IPS-NIHi11 (cell line): ENCODE measurements around the gene PLEKHA5.
"Not testable (repeated sequence)": the region's sequence is repeated elsewhere in the genome, so short reads cannot be mapped to it uniquely, and the experiment has no call there.

Experiments used
- DNase-seq: peaks from one replicate; pipeline ENCODE4 v3.0.0; 2012; ENCODE audit warnings: mixed read lengths, low spot score

PLEKHA5 gene, protein sequence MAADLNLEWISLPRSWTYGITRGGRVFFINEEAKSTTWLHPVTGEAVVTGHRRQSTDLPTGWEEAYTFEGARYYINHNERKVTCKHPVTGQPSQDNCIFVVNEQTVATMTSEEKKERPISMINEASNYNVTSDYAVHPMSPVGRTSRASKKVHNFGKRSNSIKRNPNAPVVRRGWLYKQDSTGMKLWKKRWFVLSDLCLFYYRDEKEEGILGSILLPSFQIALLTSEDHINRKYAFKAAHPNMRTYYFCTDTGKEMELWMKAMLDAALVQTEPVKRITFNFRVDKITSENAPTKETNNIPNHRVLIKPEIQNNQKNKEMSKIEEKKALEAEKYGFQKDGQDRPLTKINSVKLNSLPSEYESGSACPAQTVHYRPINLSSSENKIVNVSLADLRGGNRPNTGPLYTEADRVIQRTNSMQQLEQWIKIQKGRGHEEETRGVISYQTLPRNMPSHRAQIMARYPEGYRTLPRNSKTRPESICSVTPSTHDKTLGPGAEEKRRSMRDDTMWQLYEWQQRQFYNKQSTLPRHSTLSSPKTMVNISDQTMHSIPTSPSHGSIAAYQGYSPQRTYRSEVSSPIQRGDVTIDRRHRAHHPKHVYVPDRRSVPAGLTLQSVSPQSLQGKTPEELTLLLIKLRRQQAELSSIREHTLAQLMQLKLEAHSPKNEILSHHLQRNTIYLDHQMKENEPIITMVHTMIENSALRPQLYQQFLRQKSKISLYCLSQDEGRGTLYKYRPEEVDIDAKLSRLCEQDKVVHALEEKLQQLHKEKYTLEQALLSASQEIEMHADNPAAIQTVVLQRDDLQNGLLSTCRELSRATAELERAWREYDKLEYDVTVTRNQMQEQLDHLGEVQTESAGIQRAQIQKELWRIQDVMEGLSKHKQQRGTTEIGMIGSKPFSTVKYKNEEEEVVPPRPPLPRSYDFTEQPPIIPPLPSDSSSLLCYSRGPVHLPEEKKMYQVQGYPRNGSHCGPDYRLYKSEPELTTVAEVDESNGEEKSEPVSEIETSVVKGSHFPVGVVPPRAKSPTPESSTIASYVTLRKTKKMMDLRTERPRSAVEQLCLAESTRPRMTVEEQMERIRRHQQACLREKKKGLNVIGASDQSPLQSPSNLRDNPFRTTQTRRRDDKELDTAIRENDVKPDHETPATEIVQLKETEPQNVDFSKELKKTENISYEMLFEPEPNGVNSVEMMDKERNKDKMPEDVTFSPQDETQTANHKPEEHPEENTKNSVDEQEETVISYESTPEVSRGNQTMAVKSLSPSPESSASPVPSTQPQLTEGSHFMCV

DNA sequence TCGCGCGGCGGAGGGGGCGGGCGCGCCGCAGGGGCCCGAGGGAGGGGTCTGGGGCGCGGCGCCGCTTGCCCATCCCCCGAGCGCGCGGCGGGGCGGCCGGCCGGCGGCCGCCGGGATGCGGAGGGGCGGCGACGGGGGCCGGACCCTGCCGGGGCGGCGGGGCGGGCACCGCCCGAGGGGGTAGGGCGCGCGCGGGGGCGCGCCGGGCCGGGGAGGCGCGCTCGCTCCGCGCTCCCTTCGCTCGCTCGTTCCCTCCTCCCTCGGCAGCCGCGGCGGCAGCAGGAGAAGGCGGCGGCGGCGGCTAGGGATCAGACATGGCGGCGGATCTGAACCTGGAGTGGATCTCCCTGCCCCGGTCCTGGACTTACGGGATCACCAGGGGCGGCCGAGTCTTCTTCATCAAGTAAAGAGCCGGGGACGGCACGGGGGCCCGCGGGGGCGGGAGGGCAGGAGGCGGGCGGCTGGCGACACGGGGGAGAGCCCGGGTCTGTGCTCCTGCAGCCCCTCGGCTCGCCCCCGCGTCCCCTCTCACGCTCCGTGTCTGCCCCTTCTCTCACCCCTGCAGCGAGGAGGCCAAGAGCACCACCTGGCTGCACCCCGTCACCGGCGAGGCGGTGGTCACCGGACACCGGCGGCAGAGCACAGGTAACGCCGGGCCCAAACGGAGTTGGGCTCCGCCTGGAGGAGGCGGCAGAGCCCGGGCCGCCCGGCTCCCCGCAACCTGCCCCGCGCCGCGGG lies at the start of gene PLEKHA5:
Gene PLEKHA5 (plus strand): TSS at position 248 of the 738 bp plus-strand sequence. CDS start 67 bp downstream, at position 315.
- DNase-seq, result peak; percentile 94

DNA sequence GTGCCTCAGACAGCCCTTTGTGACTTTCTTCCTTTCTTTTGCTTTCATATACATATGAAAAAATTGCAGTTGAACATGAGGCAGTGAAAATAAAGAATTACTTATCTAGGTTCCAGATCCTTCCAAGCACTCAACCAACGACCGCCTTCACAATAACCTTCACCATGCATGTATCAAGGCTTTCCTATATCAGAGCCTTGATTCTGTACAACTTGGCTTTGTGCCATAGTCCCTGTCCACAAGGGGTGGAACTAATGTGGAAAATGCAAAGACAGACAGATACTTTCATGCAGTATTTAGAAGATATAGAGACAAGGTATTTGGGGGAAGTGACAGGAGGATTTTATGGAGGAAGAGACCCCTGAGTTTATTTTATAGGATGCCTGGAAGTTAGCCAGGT lies 48.6 kb upstream of the PLEKHA5 start:
- DNase-seq, result no peak

DNA sequence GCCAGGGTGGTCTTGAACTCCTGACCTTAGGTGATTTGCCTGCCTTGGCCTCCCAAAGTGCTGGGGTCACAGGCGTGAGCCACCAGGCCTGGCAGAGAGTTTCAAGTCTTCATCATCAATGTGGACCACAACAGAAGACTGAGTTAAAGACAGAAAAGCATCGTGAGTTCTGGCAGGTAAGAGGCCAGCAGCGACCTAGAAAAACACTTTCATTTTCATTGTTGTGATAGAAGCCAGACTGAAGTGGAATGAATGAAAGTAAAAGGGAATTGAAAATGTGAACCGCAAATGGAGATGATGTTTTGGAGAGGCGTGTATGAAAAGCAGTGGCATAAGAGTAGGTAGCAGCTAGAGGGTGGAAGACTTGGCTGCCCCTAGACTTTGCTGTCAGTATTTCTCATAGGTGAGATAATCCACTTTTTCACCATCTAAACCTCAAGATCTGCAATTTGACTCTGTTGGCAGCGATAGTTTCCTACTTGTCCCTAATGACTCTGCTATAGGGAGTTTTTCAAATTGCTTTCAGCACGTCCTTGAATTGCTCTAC lies 47.1 kb upstream of the PLEKHA5 start:
- DNase-seq, result no peak

DNA sequence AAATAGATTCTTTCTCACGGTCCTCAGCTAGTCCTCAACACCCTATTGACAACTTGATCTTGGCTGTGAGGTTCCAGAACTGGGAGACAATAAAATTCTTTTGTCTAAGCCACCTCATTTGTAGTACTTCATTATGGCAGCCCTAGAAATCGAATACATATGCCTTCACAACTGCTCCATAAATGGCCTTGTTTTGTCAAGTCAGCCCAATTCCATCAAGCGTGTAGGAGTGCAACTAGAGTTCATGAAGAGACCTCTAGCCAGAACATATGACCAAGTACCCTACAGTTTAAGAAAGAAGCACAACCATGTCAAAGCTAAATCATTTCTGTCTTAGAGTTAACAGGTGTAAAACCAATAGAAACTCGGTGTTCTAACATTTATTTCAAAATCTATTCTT lies 45.0 kb upstream of the PLEKHA5 start:
- DNase-seq, result no peak

DNA sequence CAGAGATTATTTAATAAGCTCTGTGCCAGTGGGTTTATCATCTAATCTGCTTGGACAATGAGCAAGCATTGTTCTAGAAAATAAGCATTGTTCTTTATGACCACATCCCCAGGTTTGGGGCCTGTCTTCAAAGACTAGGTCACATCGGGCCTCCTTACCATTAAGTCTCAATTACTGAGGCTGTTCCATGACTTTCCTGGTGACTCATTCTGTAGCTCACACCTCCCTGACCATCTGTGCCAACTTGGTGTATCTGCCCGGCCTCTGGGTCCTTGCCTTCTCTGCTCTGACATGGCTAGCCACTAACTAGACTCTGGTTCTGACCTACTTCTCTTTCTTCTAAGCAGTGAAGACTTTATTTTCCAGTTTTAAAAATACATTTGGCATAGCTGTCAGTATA lies 44.4 kb upstream of the PLEKHA5 start:
- DNase-seq, result no peak

DNA sequence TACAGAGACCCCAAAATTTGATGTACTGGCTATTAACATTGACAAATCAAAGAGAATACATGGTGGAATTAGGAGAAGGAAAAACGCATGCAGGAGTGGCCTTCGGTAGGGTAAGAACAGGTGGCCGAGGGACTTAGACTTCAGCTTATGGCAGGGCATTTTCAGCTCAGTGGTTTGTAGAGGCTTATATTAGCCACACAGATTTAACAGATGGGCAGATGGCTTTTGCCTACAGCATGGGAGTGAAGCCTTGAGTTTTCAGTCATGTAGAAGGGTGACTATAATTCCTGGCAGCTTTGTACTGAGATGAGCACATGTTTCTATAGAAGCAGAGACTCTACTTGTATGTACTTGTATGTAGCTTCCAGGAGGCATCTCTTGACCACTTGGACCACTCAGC lies 40.9 kb upstream of the PLEKHA5 start:
- DNase-seq, result no peak

DNA sequence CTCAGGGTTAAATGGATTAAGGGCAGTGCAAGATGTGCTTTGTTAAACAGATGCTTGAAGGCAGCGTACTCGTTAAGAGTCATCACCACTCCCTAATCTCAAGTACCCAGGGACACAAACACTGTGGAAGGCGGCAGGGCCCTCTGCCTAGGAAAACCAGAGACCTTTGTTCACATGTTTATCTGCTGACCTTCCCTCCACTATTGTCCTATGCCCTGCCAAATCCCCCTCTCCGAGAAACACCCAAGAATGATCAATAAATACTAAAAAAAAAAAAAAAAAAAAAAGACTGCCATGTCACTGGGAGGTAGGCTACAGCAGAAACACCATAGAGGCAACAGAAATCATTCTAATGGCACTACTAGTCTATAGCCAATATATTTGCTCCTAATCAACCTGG lies 37.1 kb upstream of the PLEKHA5 start:
- DNase-seq, result not testable (repeated sequence)

DNA sequence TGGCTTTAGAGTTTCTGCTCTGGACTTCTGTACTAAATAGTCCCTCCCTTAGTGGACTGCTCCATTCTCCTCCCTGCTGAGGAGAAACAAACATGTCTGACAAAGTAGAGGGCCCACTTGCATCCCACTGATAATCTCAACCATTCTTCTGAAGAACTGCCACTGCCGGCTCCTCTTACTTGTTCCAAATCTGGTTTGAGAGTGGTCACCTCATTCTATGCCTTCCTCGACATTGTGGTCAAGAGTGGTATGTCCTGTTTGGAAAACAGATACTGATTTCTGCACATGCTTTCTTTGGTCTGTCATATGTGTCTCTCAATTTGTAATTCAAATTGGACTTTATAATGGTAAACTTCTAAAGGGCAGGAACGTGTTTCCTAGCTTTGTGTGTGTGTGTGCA lies 36.3 kb upstream of the PLEKHA5 start:
- no peak for DNase-seq

DNA sequence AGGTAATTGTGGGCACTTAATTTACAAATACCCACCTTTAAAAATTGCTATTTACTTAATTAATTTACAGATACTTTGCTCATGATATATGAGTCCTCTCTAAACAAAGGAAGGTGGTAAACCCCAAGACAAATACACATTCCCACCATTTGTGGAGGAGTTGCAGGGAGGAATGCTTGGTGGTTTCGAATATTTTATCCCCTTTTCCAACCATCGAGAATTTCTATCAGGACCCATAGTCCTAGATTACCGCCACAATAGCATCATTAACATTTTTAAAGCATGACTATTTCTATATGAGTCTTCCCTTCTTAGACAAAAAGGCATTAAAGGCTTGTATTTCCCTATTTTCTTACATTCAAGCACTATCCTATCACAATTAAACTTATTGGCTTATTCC lies 34.2 kb upstream of the PLEKHA5 start:
- no peak for DNase-seq

DNA sequence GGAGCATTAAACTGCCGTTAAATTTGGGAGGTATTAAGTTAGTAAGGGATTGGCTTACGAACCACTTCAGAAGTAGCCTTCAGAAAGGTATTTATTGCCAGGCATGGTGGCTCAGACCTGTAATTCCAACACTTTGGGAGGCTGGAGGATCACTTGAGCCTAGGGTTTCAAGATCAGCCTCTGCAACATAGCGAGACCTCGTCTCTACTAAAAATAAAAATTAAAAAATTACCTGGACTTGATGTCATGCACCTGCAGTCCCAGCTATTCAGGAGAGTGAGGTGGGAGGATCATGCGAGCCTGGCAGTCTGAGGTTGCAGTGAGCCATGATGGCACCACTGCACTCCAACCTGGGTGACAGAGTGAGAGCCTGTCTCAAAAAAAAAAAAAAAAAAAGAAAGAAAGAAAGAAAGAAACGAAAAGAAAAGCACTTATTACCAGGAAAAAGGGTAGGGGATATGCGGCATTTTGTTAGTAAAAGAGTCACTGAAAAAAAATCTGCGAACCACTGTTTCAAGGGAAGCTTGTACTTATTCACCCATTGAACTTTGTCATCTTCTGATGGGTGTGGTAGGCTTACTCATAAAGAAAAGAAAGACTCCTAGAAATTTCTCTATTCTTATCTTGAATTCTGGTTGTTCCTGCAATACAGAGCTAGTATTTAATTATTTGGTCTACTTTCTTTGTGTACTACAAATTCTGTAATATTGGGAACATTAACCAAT lies 33.6 kb upstream of the PLEKHA5 start:
- no peak for DNase-seq

DNA sequence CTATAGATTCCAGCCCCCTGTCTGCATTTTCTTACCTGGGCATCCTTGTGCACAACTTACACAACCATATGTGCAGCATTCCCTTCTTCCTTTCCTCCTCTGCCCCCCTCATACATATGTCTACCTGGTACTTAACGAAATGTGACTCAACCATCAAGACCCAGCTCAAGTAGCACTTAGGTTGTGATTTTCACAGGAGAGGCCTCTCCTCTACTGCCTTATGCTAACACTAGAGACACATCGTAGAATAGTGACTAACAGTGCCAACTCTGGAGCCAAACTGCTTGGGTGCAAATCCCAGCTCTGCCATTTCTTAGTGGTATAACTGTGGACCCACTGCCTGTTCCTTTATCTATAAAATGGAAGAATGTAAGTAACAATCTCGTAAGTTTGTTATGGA lies 24.1 kb upstream of the PLEKHA5 start:
- DNase-seq, result no peak

DNA sequence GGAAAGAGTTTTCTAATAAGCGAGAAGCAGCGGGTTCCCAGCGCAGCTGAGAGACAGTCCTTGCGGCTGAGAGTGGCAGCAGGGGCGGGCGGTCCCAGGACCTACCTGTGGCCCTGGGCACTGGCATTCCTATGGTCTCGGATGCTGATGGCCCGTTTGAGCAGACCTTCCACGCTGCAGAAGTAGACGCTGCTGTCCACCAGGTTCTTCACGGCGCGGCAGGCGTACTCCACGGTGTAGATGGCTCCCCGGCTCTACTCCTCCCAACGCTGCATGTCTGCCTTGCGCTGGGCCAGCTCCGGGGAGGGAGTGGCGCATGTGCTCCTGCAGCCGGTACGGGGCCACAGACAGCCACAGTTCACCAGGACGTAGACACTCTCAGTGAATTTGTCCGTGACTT lies 21.8 kb upstream of the PLEKHA5 start:
- no peak for DNase-seq

DNA sequence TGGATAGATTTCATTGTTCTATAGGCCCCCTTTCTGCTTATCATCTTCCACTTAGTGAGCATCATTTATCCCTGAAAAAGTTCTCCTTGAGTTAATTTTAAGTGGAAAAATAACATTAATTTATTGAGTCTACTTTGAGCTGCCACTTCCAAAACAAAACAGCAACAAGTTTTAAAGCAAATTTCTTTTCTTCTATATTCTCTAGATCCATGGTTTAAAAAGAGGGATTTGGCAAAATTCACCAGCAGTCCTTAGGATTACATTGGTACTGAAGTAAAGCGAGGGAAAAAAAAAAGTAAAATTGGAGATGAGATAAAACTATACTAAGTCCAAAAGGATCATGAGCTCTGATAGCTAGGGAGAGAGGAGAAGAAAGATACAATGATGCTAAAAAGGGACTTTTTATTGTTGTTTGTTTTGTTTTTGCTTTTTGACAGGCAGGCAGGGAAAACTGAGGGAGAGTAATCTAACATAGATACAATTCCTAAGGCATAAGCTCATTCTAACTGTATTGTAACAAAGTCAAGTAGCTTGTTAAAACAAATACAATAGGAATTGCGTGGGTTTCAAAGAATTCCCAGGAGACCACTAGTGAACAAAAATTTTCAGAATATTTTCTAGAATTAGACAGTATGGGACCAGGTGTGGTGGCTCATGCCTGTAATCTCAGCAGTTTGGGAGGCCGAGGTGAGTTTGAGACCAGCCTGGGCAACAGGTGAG lies 19.2 kb upstream of the PLEKHA5 start:
- DNase-seq, result no peak

DNA sequence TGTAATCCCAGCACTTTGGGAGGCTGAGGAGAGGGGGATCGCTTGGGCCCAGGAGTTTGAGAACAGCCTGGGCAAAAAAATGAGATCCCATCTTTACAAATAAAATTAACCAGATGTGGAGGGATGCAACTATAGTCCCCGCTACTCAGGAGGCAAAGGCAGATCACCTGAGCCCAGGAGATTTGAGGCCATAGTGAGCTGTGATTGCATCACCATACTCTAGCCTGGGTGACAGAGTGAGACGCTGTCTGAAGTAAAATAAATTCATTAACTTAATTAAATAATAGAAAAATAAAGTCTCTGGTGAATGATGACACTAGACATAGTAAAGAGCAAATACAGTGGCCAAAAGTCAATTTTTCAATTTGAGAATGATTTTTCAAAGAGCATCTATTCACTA lies 16.1 kb upstream of the PLEKHA5 start:
- DNase-seq, result no peak

DNA sequence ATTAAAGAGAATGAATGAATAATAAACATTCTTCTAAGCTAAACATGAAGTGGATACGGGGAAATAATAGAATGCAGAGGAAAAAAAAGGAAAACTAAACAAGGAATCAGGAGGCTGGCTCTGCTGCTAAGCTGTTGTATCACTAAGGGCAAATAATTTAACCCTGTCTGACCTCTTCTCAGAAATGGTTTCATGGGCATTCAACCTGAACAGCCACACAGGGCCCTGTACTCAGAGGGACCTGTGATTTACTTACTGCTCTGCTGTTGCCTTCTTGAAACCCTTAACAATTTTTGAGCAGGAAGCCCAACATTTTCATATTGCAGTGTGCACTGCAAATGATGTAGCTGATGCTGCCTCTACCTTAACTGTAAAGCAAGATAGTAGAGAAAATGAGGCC lies 14.2 kb upstream of the PLEKHA5 start:
- DNase-seq, result no peak

DNA sequence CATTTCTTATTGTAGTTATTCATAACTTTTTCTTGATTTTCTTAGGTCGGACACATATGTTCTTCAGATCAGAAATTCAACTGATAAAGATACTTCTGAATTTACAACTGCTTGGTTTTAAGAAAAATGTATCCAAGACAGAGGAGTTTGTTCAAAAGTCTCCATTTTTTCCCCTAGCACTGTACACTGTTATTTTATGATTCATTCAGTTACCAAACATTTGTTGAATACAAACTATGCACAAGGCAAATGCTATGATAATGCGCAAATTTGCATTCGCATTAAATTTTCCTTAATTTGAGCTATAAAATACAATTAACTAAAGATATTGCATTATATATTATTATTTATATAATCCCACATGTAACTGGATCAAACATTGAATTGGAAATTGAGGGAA lies 10.1 kb upstream of the PLEKHA5 start:
- DNase-seq, result no peak

DNA sequence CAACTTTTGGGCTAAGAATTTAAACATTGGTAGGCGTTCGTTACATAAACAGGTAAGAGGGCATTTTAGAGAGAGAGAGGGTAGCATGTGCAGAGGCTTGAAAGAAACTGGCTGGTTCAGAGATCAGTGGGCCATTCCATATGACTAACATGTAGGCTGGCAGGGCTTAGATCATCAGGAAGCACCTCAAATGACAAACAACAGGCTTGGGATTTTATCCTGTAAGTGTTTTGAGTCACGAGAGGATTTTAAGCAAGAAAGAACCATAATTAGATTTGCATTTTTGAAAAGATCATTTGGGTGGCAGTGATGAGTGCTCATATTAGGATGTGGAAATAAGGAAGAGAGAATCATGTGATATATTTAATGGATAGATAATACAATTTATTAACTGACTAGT lies 8.7 kb upstream of the PLEKHA5 start:
- no peak for DNase-seq

DNA sequence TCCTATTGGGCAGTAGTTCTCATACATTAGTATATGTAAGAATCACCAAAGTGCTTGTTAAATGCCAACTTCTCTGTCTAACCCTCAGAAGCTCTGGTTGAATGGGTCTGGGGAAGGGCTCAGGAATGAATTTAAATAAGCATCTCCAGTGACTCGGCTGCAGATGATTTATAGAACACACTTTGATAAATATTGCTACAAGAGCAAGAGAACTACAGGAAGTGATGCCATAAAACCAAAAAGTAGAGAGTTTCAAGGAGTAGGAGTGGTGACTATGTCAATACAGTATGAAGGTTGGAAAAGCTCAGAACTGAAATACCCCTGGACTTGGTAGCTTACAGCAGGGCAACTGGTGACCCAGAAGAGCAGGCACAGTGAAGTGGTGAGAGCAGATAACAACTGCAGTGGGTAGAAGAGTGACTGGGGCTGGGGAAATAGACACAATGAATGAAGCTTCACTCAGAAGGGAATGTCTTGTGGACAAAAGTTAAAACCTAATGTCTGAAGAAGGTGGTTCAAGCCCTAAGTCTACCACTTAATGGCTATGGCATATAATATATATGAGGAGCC lies 8.0 kb upstream of the PLEKHA5 start:
- no peak for DNase-seq

DNA sequence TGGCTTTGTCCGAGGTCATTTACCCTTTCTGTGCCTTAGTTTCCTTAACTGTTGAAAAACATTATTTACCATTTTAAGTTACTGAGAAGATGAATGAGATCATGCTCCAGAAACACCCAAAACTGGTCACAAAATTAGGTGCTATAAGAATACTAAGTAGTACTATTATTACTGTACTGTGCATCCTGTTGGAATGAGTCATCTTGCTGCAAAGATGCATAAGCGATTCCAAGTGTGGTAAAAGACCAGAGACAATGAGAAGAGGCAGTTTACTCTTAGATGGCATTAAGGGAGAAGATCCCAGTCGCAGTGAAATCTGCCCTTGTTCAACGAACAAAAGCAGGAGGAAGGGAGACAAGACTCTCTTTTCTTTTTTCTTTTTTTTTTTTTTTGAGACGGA lies 4.2 kb upstream of the PLEKHA5 start:
- DNase-seq, result no peak

DNA sequence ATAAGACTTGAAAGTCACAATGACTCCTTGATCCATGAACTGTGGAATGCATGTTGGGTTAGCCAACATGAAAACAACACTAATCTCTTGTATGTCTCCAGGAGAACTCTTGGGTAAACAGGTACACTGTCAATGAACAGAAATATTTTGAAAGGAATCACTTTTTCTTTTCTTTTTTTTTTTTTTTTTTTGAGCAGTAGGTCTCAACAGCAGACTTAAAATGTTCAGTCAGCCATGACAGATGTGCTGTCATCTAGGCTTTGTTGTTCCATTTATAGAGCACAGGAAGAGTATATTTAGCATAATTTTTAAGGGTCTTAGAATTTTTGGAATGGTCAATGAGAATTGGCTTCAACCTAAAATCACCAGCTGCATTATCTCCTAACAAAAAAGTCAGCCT lies 2.3 kb upstream of the PLEKHA5 start:
- DNase-seq, result no peak
